Left ventricle myocardium inferior (tissue), 1 donor: Measurements from ENCODE around the gene ECPAS. TPM values are rescaled to one million over a fixed set of nuclear protein-coding genes. Genes with fewer than 3 reads are reported as not detected.

Experiments used
- DNase-seq: peaks from one replicate; pipeline ENCODE4 v3.0.0-alpha.2; 2020
- H3K27ac ChIP-seq: fragments of 200-600 bp; replicated peaks from 2 replicates; pipeline ENCODE4 v1.8.0; 2021
- H3K27me3 ChIP-seq: fragments of 200-600 bp; 2 replicates; pipeline ENCODE4 v1.8.0; 2021; ENCODE audit warnings: low read depth
- H3K36me3 ChIP-seq: fragments of 200-600 bp; 2 replicates; pipeline ENCODE4 v1.8.0; 2021
- H3K4me1 ChIP-seq: fragments of 200-600 bp; 2 replicates; pipeline ENCODE4 v1.8.0; 2021
- H3K4me3 ChIP-seq: fragments of 200-600 bp; 2 replicates; pipeline ENCODE4 v1.8.0; 2021; ENCODE audit warnings: mild to moderate bottlenecking, moderate library complexity
- H3K9me3 ChIP-seq: fragments of 200-600 bp; replicated peaks from 2 replicates; pipeline ENCODE4 v1.8.0; 2021
- CTCF ChIP-seq: fragments of 200-600 bp; IDR thresholded peaks from 2 replicates; pipeline ENCODE4 v1.8.0; 2021; ENCODE audit warnings: antibody characterized with exemption, mild to moderate bottlenecking, borderline replicate concordance
- intact Hi-C: fragments of 100-400 bp; cut with micrococcal nuclease; formaldehyde crosslinking; loops from one replicate; pipeline ENCODE4 v1.11.0; 2022
- total RNA-seq: library from RNA; stranded (reverse); fragmentation: NEBNext Ultra II Directional; extraction: Animal tissue kit (Norgen Biotek cat#: 25700); gene quantifications from one replicate; pipeline ENCODE4 v1.2.1, GENCODE V29; 2021
- donor health status: DM: no; HTN: yes; CAD: no; lungs with severe emphysema.

Gene ECPAS
- total RNA-seq, 1 donor from 2014 or later: 115 TPM

- intact Hi-C loops: no loop called here
- no peak for DNase-seq
- H3K4me3 ChIP-seq: no peak overlapping the region
- H3K36me3 ChIP-seq: peaks cover 94% of the 10 kb centered on the region
- no peak for TF ChIP-seq CTCF
- no peak overlapping the region for H3K27ac ChIP-seq
- peaks cover 32% of the 10 kb centered on the region for H3K9me3 ChIP-seq
- H3K4me1 ChIP-seq: no peaks in the 10 kb centered on the region
- H3K27me3 ChIP-seq: no peaks in the 10 kb centered on the region
Measured at GRCh38 chr9:111399772-111400563, 84.2 kb downstream of the ECPAS start.

- peaks cover 94% of the 10 kb centered on the region for H3K36me3 ChIP-seq
- H3K27me3 ChIP-seq: no peaks in the 10 kb centered on the region
- no peak overlapping the region for H3K4me3 ChIP-seq
- H3K27ac ChIP-seq: no peak overlapping the region
- intact Hi-C loops: no loop called here
- no peak for TF ChIP-seq CTCF
- H3K4me1 ChIP-seq: no peaks in the 10 kb centered on the region
- no peak for DNase-seq
- H3K9me3 ChIP-seq: peaks cover 25% of the 10 kb centered on the region
Measured at GRCh38 chr9:111399211-111399739, 84.9 kb downstream of the ECPAS start.

- H3K4me3 ChIP-seq: no peak overlapping the region
- DNase-seq: no peak
- no peaks in the 10 kb centered on the region for H3K4me1 ChIP-seq
- intact Hi-C loops: no loop called here
- no peak overlapping the region for H3K27ac ChIP-seq
- H3K36me3 ChIP-seq: peaks cover 95% of the 10 kb centered on the region
- no peaks in the 10 kb centered on the region for H3K27me3 ChIP-seq
- H3K9me3 ChIP-seq: no peaks in the 10 kb centered on the region
- no peak for TF ChIP-seq CTCF
Measured at GRCh38 chr9:111393971-111394370, 90.2 kb downstream of the ECPAS start.

- no peaks in the 10 kb centered on the region for H3K4me1 ChIP-seq
- H3K9me3 ChIP-seq: no peaks in the 10 kb centered on the region
- no peaks in the 10 kb centered on the region for H3K27me3 ChIP-seq
- H3K36me3 ChIP-seq: peaks cover 100% of the 10 kb centered on the region
- H3K27ac ChIP-seq: no peak overlapping the region
- intact Hi-C loops: no loop called here
- H3K4me3 ChIP-seq: no peak overlapping the region
- TF ChIP-seq CTCF: no peak
- DNase-seq: no peak
Measured at GRCh38 chr9:111389406-111389805, 94.8 kb downstream of the ECPAS start.

- no peak for TF ChIP-seq CTCF
- DNase-seq: no peak
- no peak overlapping the region for H3K27ac ChIP-seq
- H3K4me3 ChIP-seq: no peak overlapping the region
- H3K9me3 ChIP-seq: no peaks in the 10 kb centered on the region
- no peaks in the 10 kb centered on the region for H3K4me1 ChIP-seq
- no peaks in the 10 kb centered on the region for H3K27me3 ChIP-seq
- intact Hi-C loops: no loop called here
- peaks cover 97% of the 10 kb centered on the region for H3K36me3 ChIP-seq
Measured at GRCh38 chr9:111386386-111386785, 97.8 kb downstream of the ECPAS start.
